GM23248 (cell line): ENCODE results near the gene GRPEL2.

Source experiments
- EZH2 ChIP-seq: fragments of 200-600 bp; sonication (generic); IDR thresholded peaks from 2 replicates; pipeline ENCODE4 v1.6.1; 2018; ENCODE audit warnings: antibody characterized with exemption, mild to moderate bottlenecking; ENCODE audit not compliant: insufficient read depth, poor library complexity, severe bottlenecking
- EZH2phosphoT487 ChIP-seq: fragments of 200-600 bp; sonication (generic); IDR thresholded peaks from 2 replicates; pipeline ENCODE4 v1.6.1; 2018; ENCODE audit warnings: antibody characterized with exemption, moderate library complexity, mild to moderate bottlenecking, low read depth; ENCODE audit not compliant: insufficient read depth

GRCh38 chr5:149383399-149383798, 38.1 kb downstream of the GRPEL2 start:
- no peak for TF ChIP-seq EZH2phosphoT487
- no peak for TF ChIP-seq EZH2
